Stimulated activated CD4-positive, alpha-beta T cell treated with anti-CD3 and anti-CD28 coated beads, Interleukin-2, amount 100 ng/mL, for 4 hours (primary cell): ENCODE results near the gene ASIC2.

Source experiments
- DNase-seq: peaks from one replicate; pipeline ENCODE4 v3.0.0-alpha.2; 2020; ENCODE audit warnings: low read depth

The ASIC2 gene

DNA sequence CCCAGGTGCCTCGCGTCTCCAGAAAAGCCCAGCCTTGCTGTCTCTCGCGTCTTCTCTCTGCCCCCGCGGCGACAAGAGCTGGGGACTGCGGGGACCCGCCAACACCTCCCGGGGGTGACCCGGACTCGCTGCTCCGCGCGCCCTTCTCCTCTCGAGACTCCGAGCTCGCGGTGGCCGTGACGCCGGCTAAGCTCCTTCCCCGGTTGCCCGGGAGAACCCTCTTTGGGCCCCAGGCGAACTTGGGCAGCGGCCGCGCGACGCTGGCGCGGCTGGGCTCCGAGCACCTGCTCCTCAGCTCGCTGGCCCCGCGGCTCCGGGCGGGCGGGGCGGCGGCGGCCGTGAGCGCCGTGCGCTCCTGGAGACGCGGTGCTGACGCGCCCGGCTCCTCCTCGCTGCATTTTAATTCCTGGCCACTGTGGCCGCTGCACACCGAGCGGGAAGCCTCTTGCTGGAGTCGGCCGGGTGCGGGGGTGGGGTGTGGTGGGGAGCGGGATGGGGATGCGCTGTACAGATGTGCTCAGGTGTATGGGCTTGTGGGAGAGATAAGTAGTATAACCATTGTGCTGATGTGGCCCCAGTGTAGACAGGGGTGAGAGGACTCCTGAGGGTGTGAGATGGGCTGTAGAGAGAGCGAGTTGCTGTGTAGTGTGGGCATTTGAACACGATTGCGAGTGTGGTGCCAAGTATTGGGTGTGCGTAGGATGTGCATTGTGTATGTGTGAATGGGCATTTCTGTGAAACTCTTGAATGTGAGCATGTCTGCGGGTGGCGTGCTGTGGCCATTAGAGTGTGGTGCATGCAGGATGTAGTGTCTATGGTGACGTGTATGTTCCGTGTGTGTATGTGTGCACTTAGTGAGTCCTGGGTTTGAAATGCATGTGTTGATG, at the start of gene ASIC2:
TSS of gene ASIC2 (minus strand) at position 315 of the 887 bp plus-strand sequence.
- DNase-seq, result no peak

DNA sequence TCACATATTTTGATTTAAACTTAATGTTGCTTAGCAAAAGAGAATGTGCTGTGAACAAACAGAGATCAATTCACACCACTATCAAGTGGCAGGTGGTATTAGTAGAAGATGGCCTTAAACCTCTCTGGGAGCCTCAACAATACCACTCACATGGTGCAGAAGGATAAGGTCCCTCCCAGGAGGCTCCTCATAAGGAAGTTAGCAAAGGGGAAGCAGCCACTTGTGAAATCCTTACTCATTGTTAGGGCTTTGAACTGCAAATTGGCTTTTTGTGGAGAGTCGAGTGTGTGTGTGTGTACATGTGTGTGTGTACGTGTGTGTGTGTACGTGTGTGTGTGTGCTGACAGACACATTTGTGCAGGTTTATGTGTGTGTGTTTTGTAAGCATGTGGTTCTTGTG, 48.9 kb upstream of the ASIC2 start:
- DNase-seq, result no peak

DNA sequence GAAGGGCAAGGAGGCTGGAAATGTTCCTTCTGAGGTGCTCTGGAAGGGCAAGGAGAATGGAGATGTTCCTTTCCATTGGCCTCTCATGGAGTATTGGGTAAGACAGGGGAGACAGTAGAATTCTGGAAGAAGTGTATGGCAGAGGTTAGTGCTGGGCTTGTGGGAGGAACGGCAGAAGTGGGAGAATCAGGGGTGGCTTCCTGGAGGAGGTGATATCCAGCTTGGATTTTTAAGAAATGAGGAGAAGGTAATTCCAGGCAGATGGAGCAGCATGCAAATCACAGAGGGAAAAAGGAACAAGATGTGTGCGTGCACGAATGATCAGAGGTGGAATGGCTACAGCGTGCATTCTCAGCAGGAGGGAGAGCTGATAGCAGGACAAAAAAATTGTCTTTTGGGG, 45.1 kb upstream of the ASIC2 start:
- no peak for DNase-seq

DNA sequence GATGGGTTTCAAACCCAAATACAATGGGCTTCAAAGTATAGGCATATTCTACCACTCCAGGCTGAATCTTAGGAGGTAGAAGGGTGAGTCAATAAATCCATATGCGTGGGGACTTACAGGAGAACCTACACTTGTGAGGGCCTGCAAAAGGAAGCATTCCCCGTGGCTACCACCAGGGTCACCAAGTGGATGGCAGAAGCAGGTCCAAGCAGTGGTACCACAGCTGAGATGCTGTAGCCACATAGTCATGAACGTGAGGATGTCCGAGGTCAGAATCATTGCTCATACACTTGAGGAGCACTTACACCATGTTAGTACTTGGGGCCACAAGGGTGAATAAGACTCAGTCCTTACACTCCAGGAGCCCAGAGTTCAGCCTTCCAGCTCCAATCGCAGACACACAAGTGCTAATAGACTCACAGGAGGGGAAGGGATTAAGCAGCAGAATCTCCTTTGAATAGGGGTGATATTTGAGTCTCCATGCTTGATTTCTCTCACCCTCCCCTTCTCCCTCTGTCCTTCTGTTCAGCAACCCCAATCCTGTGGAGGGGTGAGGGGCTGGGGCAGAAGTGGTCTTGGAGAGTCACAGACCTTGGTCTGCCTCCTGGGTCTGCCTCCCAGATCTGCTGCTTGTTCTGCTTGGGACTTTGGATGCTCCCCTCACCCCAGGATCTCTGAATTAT, 42.5 kb upstream of the ASIC2 start:
- DNase-seq, result no peak

DNA sequence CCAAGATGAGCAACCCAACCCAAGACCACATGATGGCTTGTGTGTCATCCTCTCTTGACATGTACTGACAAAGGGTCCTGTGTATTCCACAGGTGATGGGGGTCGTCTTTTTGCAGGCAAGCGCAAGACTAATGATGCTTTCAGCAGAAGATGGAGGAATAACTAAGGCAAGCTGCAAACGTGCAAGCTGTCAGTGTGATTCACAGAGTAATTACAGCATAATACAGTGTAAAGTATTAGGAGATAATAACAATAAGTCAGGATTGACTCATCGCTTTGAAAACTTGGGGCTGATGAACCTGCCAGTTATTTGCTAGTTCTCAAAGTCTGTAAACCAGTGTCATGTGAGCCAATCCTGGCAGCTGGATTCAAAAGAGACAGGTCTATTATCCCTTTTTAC, 41.6 kb upstream of the ASIC2 start:
- no peak for DNase-seq

DNA sequence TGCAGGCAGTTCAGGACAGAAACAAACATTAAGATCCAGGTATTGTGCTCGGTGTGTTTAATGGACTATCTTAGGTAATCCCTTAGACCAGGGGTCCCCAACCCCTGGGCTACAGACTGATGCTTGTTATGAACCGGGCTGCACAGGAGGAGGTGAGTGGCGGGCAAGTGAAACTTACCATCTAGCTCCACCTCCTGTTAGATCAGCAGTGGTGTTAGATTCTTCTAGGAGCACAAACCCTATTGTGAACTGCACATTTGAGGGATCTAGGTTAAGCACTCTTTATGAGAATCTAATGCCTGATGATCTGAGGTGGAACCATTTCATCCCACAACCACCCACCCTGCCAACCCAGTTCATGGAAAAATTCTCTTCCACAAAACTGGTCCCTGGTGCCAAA, 37.8 kb upstream of the ASIC2 start:
- DNase-seq, result no peak

DNA sequence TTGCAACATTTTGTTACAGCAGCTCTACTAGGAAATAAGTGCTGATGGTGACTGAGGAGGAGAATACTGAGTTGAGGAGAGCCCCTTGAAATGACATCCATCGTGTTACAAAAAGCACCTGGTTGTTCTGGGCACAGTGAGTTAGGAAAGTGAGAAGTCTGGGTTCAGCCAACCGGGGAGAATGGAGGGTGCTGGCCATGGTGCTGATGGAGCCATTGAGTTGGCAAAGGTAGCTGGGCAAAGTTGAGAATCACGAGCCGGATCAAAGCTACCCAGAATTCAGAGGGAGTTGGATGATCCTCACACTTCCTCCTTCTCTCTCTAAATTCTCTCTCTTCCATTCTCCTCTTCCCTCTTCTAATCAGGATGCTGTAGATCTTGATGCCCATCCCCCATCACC, 35.0 kb upstream of the ASIC2 start:
- DNase-seq, result no peak

DNA sequence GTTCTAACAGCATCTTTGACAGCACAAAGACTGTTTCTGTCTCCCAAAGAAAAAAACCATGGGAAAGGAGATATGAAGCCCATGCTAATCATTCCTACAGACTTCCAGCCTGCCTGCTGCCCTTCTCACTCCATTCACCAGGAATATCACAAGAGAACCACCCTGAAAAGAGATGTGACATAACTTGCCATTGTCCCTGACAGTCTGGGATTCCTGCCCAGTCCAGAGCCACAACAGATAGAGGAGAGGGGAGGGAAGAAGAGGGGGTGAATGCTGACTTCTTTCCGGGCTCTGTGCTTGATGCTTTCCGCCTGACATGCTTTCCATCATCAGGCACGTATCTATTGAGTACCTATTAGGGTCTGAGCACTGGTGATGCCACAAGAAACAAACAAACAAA, 31.6 kb upstream of the ASIC2 start:
- DNase-seq, result no peak

DNA sequence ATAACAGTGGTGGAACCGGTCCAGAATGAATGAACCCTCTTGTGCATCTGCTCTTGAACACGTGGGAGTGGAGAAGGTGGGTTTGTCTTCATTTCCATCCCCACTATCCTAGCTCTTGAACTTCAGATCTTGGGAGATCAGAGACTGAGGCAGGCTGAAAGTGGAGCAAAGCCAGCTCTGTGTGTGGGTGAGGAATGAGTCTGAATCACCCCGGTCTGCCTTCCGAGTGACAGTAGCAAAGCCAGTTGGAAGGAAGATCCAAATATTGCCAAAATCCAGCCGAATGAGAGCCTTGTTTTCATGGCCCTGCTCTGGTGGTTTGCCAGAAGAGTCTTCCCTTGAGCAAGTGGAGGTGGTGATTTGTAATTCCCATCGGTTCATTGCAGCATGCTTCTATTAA, 29.0 kb upstream of the ASIC2 start:
- no peak for DNase-seq

DNA sequence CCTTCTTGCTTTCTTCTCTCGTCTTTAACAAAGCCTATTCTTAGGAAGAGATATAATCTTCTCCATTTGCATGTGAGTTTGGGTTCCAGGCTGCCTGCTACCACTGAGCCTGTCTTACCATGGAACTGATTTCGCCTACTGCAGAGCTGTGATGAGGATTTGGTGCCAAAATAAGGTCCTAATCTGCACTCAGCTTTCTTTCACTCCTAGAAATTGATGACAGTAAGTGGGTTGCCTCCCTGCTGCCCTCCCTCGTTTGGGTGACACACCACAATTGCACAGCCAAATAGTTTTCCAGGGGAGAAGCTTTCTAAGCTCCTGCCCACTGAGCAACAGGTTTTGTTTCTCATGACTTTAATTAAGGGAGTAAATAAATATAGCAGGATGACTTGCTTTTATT, 25.1 kb upstream of the ASIC2 start:
- DNase-seq, result no peak

DNA sequence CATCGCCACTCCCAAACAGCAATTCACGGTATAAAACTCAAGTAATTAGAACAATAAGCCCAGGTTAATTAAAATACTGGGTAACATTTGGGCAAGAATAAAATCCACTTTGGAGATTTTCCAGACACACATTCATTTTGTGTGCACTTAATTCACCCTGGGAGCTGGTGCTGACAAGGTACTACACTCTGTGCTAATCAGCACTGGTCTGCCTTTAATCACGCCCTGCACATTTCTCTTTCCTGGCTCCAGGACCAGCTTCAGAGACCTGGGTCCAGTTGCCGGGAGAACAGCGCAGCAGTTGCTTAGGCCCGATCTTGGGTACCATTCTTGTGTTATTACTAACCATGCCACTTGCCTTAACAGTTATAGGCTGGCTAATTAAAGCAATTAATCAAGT, 23.7 kb upstream of the ASIC2 start:
- no peak for DNase-seq

DNA sequence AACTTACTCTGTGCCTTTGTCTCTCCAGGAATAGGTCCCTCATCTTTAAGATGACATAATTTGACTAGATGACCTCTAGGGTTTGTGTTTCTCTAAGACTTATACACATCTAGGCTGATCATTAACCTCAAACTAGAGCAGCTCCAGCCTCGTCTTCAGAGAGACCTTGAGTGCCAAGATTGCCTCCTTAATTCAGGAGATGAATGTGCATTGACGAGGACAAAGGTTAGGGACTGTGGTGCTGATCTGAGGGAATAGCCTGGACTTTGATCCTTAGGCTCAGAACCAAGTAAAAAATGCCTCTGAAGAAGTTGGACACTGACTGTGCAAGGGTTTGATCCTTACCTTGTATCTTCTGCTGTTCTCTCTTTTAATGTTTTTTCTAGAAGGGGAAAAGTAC, 17.2 kb upstream of the ASIC2 start:
- no peak for DNase-seq

DNA sequence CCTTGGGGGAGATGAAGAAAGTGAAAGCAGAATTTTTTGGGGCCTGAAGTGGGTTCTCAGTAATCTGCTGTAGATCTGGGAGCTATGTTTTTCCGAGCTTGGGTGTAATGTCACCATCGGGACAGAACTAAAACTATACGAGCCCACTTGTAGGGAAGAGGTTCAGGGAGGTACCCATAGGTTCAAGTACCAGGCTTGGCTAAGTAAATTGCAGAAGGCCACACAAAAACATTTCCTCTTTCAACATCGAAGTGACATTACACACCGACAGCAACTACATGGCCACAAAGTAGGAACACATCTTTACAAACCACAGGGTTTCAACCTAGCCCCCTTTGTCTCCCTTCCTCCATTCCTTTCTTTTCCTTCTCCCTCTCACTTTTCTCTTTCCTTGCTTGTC, 10.2 kb upstream of the ASIC2 start:
- no peak for DNase-seq

DNA sequence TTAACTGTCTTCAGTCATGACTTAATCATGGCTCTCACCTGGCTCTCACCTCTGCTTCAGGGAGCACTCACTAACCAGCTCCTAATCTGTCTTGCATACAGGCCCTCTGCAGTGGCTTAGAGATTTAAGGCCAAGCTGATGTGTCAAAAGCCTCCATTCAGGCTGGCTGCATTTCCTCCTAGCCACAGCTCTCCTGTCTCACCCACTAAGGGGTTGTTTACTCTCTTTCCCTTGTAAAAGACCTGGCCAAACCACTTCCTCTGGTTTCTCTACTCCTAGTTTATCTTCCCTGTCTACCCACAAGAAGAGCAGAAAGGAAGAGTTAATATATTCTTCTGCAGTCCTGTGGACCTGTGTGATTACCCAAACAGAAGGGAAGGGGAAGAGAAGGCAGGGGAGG, 9.3 kb upstream of the ASIC2 start:
- no peak for DNase-seq

DNA sequence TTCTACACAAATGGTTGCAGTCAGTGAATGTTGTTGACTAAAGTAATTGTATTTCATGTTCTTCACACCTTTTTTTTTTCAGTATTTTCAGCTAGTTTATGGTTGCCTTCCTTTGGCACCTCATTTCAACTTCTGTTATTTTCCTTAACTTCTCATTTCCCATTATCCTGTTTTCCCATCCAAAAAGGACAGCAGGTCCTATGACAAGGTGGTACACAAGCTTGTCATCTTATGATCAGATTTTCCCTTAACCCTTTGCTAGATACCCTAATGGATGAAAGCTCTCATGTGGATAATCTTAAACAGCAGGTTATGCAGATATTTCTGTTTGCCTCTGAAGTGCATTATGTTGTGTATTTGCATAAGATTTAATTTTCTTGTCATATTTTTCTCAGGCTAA, 7.1 kb upstream of the ASIC2 start:
- DNase-seq, result no peak

DNA sequence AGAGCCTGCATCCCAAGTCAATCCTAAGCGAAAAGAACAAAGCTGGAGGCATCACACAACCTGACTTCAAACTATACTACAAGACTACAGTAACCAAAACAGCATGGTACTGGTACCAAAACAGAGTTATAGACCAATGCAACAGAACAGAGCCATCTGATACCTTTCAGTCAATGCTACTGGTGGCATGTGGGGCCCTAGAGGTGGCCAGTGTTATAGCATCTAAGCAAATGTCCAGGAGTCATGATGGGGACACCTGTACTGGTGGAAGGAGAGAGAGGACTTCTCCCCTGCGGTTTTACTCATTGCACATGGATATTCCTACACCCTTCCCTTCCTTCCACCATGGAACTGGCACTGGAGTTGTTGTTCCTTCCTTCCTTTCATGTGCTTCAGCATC, 6.0 kb upstream of the ASIC2 start:
- DNase-seq, result no peak

DNA sequence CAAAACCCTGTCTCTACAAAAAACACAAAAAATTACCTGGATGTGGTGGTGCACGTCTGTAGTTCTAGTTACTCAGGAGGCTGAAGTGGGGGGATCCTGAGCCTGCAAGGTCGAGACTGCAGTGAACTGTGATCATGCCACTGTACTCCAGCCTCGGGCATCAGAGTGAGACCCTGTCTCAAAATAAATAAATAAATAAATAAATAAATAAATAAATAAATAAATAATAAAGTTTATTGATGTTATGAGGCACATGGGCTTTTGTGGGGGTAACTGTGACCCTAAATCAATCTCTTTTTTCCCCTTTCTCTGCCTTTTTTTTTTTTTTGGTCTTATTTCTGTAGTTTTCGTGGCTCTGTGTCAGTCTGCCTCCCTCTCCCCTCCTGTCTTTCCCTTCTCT, 4.5 kb upstream of the ASIC2 start:
- DNase-seq, result no peak

DNA sequence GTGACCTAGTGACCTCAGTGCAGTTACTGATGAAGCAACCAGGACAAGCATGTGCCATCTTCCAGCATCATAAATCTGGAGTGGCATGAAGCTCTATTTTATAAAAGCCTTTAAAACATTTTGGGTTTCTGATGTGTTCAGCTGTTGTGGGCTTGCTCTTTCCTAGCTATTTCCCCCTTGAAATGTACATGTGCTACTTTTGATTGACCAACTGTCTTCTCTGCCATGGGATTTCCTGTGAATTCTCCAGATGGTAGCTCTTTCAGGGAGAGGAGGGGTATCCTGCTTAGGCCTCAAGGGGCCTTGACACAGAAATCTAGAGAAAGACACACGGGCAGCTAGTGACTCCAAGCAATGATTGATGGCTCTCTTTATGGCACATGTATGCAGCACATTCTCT, 1.9 kb upstream of the ASIC2 start:
- no peak for DNase-seq

DNA sequence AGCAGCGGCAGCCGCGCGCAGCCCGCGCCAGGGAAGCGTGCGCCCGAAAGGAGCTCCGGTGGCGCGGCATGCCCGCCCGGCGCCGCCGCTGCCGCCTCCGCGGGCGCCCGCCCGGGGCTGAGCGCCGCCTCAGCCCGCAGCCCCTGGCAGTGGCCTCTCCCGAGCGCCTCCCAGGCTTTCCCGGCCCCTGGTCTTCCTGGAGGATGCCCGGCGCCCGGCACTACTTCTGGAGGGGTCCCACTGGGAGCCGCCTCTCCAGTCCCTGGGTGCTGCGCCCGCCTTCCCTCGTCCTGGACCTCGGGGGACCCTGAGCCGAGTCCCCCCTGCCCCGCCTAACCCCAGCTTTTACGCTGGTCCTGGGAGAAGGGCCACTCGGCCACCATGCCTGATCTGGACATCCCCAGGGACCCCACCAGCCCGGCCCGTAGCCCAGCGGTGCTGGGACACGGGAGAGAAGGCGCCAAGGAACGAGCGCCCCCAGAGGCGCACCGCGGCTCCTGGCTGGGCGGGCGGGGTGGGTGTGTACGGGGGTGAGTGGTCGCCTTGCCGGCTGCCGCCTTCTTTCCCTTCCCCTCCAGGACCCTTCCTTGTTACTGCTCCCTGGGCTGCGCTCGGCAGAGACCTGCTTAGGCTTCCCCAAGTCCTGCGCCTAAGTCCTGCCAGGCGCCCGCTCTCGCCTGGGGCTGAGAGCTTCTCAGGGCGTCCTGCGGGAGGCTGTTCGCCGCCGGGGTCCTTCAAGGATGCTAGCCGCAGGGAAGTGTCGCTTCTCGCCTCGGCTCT, 704 bp downstream of the ASIC2 start:
- no peak for DNase-seq

DNA sequence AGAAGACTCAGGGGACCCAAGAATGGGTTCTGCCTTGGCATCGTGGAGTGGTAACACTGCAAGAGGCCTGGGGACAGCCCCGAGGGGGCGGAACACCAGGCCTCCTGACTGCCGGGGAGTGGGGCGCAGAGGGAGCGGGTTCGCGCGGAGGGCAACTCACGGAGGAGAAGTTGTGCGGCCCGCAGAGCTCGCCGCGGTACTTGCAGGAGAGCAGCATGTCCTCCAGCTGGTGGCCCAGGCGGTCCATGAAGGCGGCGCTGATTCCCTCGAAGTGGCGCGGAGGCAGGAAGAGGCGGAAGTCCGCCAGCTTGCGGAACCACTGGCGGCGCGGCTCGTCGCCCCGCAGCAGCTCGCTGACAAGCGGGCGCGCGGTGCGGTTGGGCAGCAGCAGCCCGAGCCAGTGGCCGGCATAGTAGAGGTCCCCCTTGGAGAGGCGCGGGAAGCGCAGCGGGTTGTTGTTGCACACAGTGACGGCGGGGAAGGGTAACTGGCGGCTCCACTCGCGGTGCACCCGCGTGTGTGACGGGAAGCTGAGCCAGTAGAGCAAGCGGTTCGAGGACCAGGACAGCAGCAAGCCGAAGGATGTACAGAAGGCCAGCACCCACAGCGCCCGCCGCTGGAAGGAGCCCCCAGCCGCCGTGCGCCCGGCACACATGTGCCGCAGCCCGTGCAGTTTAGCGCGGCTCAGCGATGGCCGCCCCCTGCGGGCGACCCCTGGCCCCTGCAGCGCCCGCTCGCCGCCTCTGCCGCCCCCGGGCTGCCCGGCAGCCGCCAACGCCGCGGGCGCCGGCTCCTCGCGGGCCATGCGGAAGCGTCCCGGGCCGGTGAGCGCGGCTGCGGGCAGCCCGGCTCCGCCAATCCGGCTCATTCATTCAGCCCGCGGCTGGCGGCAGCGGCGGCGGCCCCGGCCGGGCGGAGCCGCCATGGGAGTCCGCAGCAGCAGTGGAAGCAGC, 1.6 kb downstream of the ASIC2 start:
- DNase-seq, result no peak

DNA sequence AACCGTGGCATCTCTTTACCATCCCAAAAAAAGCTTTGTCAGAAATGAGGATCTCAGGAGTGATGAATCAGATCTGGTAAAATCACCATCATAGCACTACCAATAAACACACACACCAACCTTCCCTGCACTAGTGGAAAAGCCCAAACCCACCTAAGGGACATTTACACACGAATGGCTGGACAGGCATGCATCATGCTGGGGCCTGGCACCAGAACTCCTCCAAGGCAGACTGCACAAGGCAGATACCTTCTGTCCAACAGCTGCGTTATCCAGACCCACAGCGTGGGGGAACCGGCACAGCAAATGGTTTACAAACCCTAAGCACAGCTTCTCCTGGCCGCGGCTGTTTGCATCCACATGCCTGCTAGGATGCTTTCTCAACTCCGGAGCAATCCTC, 2.8 kb downstream of the ASIC2 start:
- DNase-seq, result no peak

DNA sequence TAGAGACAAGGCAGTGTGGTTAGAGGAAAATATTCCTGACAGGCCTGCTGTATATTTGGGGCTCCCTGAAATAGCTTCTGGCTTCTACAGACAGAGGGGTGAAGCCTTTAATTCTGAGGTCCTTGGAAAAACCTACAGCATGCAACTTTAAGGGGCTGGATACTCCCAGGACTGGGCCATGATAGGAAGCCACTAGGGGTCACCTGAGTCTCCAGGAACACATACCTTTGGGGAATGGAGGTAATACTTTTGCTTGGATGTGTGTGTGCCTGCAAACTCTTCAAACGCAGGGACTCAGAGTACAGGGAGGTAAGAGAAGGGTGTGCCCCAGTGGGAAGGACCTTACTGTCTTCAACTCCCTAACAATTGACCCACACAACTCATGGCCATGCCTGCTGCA, 4.1 kb downstream of the ASIC2 start:
- DNase-seq, result no peak
